Heart left ventricle (tissue), 13 donors: ENCODE measurements around the gene CFAP69.

Experiments
- CTCF ChIP-seq, 12 donors: fragments of 200-600 bp; sonication (generic) in 4 of 12; IDR thresholded peaks; one replicate each; pipeline versions ENCODE4 v1.5.0 to v1.8.0; 2018 to 2022; ENCODE audit warnings: antibody characterized with exemption in 12 of 12, mild to moderate bottlenecking in 5 of 12
- POLR2A ChIP-seq, 2 donors: fragments of 450-650 bp; IDR thresholded peaks; one replicate each; pipeline ENCODE4 v1.6.1; 2017; ENCODE audit warnings: antibody characterized with exemption in 2 of 2, mild to moderate bottlenecking in 2 of 2, moderate library complexity in 2 of 2
- donor health status: ischemic (EF 13 %, LVEDD 7.1; RV severe dilation, severe dysfunction).
- donor health status: DM: no; HTN: yes; CAD: no.
- donor health status: DM: no; HTN: no; CAD: no.
- donor health status: ischemic (EF 25% LVEDD 6.9; RV normal size, moderate dysfunction).
- donor health status: ischemic (EF 25% LVEDD 5.7; RV mildly dilated, moderate dysfunction).
- donor health status: ischemic (EF 35%, LVEDD 5.7; RV mildly dilated, moderate dysfunction).
- donor health status: nonischemic (EF 11% LVEDD 7.7; RV severe dilation, severe dysfunction).
- donor health status: DM: yes; HTN: yes; CAD: no.
- donor health status: PGD.
- donor health status: ischemic (EF 29% LVEDD 5.4; RV normal size, mild dysfunction).
- donor health status: nonischemic (EF 23%, LVEDD 6.1; RV moderate dilation, normal function).

- TF ChIP-seq CTCF (IDR thresholded peaks at IDR 0.05) (no peak), POLR2A (IDR thresholded peaks at IDR 0.05) (no peak)
Measured at GRCh38 chr7:90231304-90231703, 13.7 kb upstream of the CFAP69 start.
